ENCODE data around the gene PRAC2.

Gene PRAC2

GRCh38 chr17:48720266-48721008, 2.5 kb upstream of the PRAC2 start:
- DNase-seq (ENCODE audit: low read depth in 2 of 2) = no peak

GRCh38 chr17:48721009-48721402, 2.0 kb upstream of the PRAC2 start:
- no peak for DNase-seq (ENCODE audit: low read depth in 2 of 2)

GRCh38 chr17:48722201-48722907, 631 bp upstream of the PRAC2 start, which contains the start of gene PRAC1:
PRAC1 (minus strand) TSS chr17:48722518; CDS start chr17:48722392, 126 bp downstream.
- DNase-seq (ENCODE audit: low read depth in 2 of 2) = no peak

- no peak for DNase-seq (ENCODE audit: low read depth in 2 of 2)
Measured at GRCh38 chr17:48723423-48724250, 652 bp downstream of the PRAC2 start.

GRCh38 chr17:48724251-48725003, 1.4 kb downstream of the PRAC2 start:
- DNase-seq (ENCODE audit: low read depth in 2 of 2) = peak; percentile 44 to 52

DNA sequence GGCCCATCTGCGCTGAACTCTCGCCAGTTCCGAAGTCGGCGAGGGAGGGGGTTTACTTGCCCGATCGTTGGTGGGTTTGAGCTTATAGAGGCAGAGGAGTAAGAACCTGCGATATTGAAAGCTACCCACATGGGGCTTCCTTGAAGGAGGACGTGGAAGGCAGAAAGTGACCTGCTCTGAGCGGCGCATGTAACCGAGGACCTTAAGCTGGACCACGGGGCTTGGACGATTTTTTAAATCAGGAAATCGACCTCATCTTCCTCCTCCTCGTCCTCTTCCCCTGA, 2.0 kb downstream of the PRAC2 start:
- DNase-seq (ENCODE audit: low read depth in 2 of 2) = no peak

DNA sequence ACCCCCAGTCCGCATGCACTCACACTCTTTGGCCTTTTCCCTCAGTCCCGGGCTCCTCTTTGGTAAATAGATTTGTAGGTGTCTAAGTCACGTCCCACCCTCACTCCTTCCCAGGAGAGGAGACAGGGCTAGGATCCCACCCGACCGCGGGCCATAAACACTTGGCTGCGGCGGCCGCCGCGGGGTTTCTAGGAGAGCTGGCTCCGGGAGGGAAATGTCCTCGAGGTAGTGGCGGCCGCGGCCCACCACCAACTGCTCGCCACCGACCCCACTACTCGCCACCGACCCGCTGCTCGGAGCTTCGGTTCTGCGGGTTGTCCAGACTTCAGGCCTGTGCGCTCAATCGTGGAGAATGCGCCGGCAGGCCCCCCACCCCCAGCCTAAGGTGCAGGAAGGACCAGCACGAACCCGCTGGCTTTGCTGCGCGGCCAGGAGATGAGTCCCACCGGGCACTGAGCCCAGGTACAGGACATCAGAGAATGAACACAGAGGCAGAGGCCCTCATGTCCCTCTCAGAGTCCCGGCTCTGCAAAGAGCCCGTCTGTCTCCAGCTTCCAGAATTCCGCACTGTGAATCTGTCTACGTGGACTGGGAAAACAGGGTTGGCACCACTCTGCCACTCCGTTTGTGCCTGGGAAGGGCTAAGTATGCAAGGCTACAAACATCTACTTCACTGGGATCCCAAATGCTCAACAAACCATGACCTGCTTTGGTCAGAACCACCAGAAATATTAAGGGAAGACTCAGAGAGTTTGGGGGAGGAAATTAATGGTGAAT, 2.5 kb downstream of the PRAC2 start:
- DNase-seq (ENCODE audit: low read depth in 2 of 2) = no peak

DNA sequence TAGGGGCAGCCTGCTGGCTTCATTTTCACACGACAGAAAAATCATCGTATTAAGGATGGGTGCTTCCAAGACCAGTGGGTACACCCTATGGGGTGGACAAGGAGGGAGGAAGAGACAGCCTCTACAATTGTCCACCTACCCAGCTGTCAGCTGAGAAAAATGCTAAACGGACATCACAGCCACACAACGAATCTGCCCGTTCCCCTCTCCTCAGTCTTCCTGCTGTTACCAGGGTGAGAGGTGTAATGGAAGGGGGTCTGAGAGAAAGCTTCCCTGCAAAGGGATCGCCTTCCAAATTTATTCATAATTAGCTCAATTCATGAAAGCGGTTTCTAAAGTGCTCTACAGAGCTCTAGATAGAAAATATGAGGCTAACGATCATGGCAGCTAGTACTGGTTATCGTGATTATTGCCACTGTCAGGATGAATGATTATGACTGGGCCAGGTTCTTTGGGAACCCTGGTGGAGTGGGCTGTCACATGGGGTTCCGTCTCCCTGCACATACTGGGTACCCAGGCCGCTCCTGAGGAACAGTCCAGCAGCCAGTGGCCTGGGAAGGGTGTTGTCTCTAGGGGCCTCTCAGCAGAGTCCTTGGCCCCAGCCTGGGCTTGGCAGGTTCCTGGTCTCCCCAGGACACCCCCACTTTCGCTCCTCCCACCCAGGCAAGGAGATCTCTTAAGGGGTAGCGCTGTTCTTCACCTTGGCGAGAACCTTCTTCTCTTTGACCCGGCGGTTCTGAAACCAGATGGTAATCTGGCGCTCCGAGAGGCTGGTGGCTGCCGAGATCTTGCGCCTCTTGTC, 3.3 kb downstream of the PRAC2 start:
- DNase-seq (ENCODE audit: low read depth in 2 of 2) = no peak

GRCh38 chr17:48726916-48727286, 3.9 kb downstream of the PRAC2 start:
- no peak for DNase-seq (ENCODE audit: low read depth in 2 of 2)

DNA sequence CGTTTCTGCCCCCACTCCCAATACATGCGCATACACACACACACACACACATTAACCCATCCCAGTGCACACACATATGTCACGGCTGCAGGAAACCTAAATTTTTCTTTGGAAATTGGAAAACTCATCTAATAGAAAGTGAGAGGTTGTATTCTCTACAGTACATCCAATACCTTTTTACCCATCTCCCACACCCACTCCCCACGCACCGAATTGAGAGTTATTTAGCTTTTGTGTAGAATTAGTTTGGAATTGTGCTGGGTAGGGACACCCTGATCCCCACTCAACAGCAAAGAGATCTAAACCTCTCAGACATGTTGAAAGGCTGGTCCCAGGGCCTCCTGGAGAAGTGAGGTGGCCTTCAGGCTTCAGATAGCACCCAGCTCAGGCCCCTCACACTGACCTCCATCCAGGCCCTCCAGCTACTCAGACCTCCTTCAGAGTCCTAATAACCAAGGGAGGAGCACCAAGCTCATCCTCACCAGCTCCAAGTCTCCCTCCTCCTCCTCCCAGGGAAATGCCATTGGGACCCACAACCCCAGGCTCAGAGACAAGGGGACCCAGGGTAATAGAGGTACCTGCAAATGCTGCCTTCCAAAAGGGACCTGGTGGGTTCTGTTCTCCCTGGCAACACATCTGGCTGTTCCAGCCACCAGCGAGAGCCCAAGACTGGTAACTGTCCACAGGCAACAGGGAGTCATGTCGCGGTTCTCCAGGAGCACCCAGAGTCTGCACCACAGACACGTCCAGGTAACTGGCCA, 4.6 kb downstream of the PRAC2 start:
- no peak for DNase-seq (ENCODE audit: low read depth in 2 of 2)

- peak in 1 of 2 experiments; percentile 41 for DNase-seq (ENCODE audit: low read depth in 2 of 2)
Measured at GRCh38 chr17:48728232-48729231, 5.5 kb downstream of the PRAC2 start, which contains the start of gene HOXB13. HOXB13 (minus strand) TSS chr17:48728750; CDS start chr17:48728593, 157 bp downstream.

GRCh38 chr17:48729335-48730239, 6.6 kb downstream of the PRAC2 start:
- DNase-seq (ENCODE audit: low read depth in 2 of 2) = no peak

DNA sequence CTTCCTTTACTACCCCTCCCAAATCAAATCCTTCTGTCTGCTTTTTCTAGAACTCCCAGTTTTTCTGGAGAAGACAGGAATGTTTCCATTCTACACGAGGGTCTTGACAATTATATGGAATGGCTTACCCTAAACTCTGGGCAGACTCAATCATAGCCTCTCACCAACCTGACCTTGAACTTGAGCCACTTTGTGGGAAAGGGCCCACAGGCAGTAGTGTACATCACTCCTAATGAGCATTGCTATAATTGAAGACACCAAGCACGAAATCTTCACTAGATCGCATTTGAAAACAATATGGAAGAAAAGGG, 7.2 kb downstream of the PRAC2 start:
- no peak for DNase-seq (ENCODE audit: low read depth in 2 of 2)

DNA sequence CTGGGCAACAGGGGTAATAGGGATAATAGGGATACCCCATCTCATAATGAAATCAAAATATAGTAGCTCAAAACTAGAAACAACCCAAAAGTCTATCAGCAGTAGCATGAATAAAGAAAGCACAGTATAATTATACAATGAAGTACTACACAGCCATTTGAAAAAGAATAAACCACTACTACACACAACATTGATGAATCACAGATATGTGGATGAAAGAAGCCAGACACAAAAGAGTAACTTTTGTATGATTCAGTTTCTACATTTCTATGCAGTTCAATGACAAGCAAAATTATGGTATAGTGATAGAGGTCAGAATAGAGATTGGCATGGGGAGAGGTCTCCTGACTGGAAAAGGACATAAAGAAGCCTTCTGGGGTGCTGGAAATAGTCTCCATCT, 8.4 kb downstream of the PRAC2 start:
- no peak for DNase-seq (ENCODE audit: low read depth in 2 of 2)

DNA sequence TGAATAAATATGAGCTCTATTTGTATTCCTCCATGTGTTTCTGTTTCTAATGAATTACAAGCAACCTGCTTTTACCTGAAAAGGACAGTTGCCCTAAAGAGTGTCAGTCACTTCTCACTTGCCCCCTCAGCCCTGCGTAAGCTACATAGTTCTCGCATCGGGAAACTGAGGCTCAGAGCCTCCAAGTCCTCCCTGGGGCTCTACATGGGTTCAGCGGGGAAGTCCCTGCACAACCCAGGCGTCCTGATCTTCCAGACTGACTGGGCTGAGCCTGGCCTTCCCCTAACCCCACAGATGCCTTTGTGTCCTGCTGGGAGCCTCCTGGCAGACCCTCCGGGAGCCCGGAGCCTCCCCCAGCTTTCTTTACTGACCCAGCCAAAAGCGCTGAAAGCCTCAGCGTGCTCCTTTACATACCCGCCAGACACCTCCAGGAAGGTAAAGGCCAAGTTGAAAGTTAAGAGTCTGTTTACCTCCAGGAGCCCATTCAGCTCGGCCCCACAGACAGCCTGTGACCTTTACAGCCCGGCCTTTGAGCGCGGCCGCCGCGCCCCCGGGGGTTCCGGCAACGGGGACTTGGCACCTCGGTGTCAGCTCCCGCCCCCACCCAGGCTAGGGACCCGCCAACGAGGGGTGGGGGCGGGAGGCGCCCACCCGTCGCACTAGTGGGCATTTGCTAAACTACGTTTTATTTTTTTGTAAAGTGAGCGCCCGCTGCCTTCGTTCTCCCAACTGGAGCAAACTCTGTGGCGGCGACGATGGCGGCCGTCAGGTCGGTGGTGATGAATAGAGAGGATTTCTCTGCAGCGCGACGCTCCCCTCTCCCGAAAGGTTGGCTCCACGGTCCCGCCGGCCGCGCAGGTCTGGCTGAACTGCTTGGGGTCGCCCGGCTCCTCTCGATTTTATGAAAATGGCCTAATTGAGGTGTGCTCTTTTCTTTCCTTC, 10.0 kb downstream of the PRAC2 start:
- no peak for DNase-seq (ENCODE audit: low read depth in 2 of 2)

- DNase-seq (ENCODE audit: low read depth in 2 of 2) = no peak
Measured at GRCh38 chr17:48733632-48734328, 10.8 kb downstream of the PRAC2 start.

Measured in fibroblast of skin of left quadriceps (primary cell).